Calu3 (cell line): ENCODE data around the gene HHATL. TPM values are rescaled to one million over a fixed set of nuclear protein-coding genes. Genes with fewer than 3 reads are reported as not detected.

Source experiments
- BruUV-seq: library from RNA; stranded (reverse); fragments of 400-500 nt; replicated peaks from 2 replicates; lab custom pipeline; 2021; lab: Mats Ljungman, UMichigan
- CTCF ChIA-PET: fragments of 300-600 bp; sonication (Branson Sonifier 250); formaldehyde crosslinking; loops from one replicate; lab custom pipeline; 2022; ENCODE audit warnings: antibody characterized with exemption; lab: Charles Lee
- DNase-seq: peaks from one replicate; pipeline ENCODE4 v3.0.0; 2022
- H3K27ac Mint-ChIP-seq: one replicate; pipeline ENCODE4 v1.8.0; 2022; ENCODE audit warnings: mixed read lengths; ENCODE audit not compliant: unreplicated experiment
- H3K27me3 Mint-ChIP-seq: one replicate; pipeline ENCODE4 v1.8.0; 2022; ENCODE audit warnings: mixed read lengths; ENCODE audit not compliant: unreplicated experiment
- H3K36me3 Mint-ChIP-seq: one replicate; pipeline ENCODE4 v1.8.0; 2022; ENCODE audit warnings: mild to moderate bottlenecking, moderate library complexity, mixed read lengths; ENCODE audit not compliant: insufficient read depth, unreplicated experiment
- H3K4me1 Mint-ChIP-seq: one replicate; pipeline ENCODE4 v1.8.0; 2022; ENCODE audit warnings: mild to moderate bottlenecking, low read depth, mixed read lengths; ENCODE audit not compliant: unreplicated experiment
- H3K4me3 Mint-ChIP-seq: one replicate; pipeline ENCODE4 v1.8.0; 2022; ENCODE audit warnings: mild to moderate bottlenecking, low read depth, moderate library complexity, mixed read lengths; ENCODE audit not compliant: unreplicated experiment
- H3K9me3 Mint-ChIP-seq: one replicate; pipeline ENCODE4 v1.8.0; 2022; ENCODE audit warnings: low read depth, mixed read lengths; ENCODE audit not compliant: unreplicated experiment
- CTCF ChIP-seq: fragments of 200-600 bp; IDR thresholded peaks from one replicate; pipeline ENCODE4 v1.8.0; 2022; ENCODE audit warnings: antibody characterized with exemption; ENCODE audit not compliant: unreplicated experiment
- intact Hi-C: fragments of 100-400 bp; cut with micrococcal nuclease; formaldehyde crosslinking; loops from one replicate; pipeline ENCODE4 v1.10.0; 2022; ENCODE audit not compliant: unreplicated experiment
- total RNA-seq: library from RNA; stranded (reverse); gene quantifications from 2 replicates; pipeline ENCODE4 v1.2.3, GENCODE V29; 2022

Gene HHATL
- total RNA-seq, 1 experiment from 2014 or later: not detected

- H3K9me3 Mint-ChIP-seq: no peaks in the 10 kb centered on the region
- CTCF ChIA-PET: no interaction called here
- H3K4me3 Mint-ChIP-seq: no peak overlapping the region
- no peak for TF ChIP-seq CTCF
- H3K27me3 Mint-ChIP-seq: peaks cover 46% of the 10 kb centered on the region
- DNase-seq: no peak
- H3K36me3 Mint-ChIP-seq: no peaks in the 10 kb centered on the region
- no peaks in the 10 kb centered on the region for H3K4me1 Mint-ChIP-seq
- H3K27ac Mint-ChIP-seq: no peak overlapping the region
- BruUV-seq: no TSS peak
- intact Hi-C loops: no loop called here
These were observed 3.1 kb downstream of the HHATL start for GRCh38 chr3:42699511-42699971.

GRCh38 chr3:42698911-42699230 lies 3.7 kb downstream of the HHATL start:
- Mint-ChIP-seq H3K9me3 (no peaks in the 10 kb centered on the region), H3K4me1 (no peaks in the 10 kb centered on the region), H3K36me3 (no peaks in the 10 kb centered on the region), H3K27ac (no peak overlapping the region), H3K4me3 (no peak overlapping the region), H3K27me3 (peaks cover 39% of the 10 kb centered on the region)
- DNase-seq: no peak
- no TSS peak for BruUV-seq
- TF ChIP-seq CTCF: no peak
- CTCF ChIA-PET: no interaction called here
- intact Hi-C loops: no loop called here

GRCh38 chr3:42698216-42698910 lies 4.2 kb downstream of the HHATL start:
- Mint-ChIP-seq H3K4me3 (no peak overlapping the region), H3K9me3 (no peaks in the 10 kb centered on the region), H3K27me3 (peaks cover 34% of the 10 kb centered on the region), H3K27ac (no peak overlapping the region), H3K36me3 (no peaks in the 10 kb centered on the region), H3K4me1 (no peaks in the 10 kb centered on the region)
- intact Hi-C loops: no loop called here
- CTCF ChIA-PET: no interaction called here
- no peak for TF ChIP-seq CTCF
- no peak for DNase-seq
- BruUV-seq: no TSS peak

- no peaks in the 10 kb centered on the region for H3K4me1 Mint-ChIP-seq
- H3K27me3 Mint-ChIP-seq: peaks cover 26% of the 10 kb centered on the region
- no peaks in the 10 kb centered on the region for H3K36me3 Mint-ChIP-seq
- H3K27ac Mint-ChIP-seq: no peak overlapping the region
- intact Hi-C loops: no loop called here
- CTCF ChIA-PET: no interaction called here
- H3K4me3 Mint-ChIP-seq: no peak overlapping the region
- BruUV-seq: no TSS peak
- no peak for TF ChIP-seq CTCF
- H3K9me3 Mint-ChIP-seq: no peaks in the 10 kb centered on the region
- no peak for DNase-seq
These were observed 5.1 kb downstream of the HHATL start for GRCh38 chr3:42697289-42698051.
